Measurements from ENCODE around the gene CWC27.

The CWC27 gene

GRCh38 chr5:64978546-64978945 lies 209.8 kb downstream of the CWC27 start:
- WGBS: 71% methylated on average over 1 of the region's 2 CpGs
- H3K27ac ChIP-seq (ENCODE audit: low read depth, low read length): no peak overlapping the region
- H3K36me3 ChIP-seq (ENCODE audit: insufficient read depth, low read length): peaks cover 6% of the 10 kb centered on the region; the same call in 1 of the 2 replicates
- H3K27me3 ChIP-seq (ENCODE audit: insufficient read depth, low read length): no peaks in the 10 kb centered on the region
- no peak overlapping the region for H3K4me3 ChIP-seq (ENCODE audit: low read length)
- H3K9me3 ChIP-seq (ENCODE audit: insufficient read depth, low read depth, low read length): no peaks in the 10 kb centered on the region
- no peaks in the 10 kb centered on the region for H3K4me1 ChIP-seq (ENCODE audit: insufficient read depth, low read length)
- H3K9ac ChIP-seq (ENCODE audit: low read depth, low read length): no peak overlapping the region

- Histone ChIP-seq H3K36me3 (ENCODE audit: insufficient read depth, low read length) (peaks cover 6% of the 10 kb centered on the region; the same call in 1 of the 2 replicates), H3K4me3 (ENCODE audit: low read length) (no peak overlapping the region), H3K4me1 (ENCODE audit: insufficient read depth, low read length) (no peaks in the 10 kb centered on the region), H3K9ac (ENCODE audit: low read depth, low read length) (no peak overlapping the region), H3K27me3 (ENCODE audit: insufficient read depth, low read length) (no peaks in the 10 kb centered on the region), H3K9me3 (ENCODE audit: insufficient read depth, low read depth, low read length) (no peaks in the 10 kb centered on the region), H3K27ac (ENCODE audit: low read depth, low read length) (no peak overlapping the region)
- 86% methylated on average over 3 of the region's 3 CpGs for WGBS
Observed at GRCh38 chr5:64979531-64979930, 210.8 kb downstream of the CWC27 start.

GRCh38 chr5:64980176-64980575 lies 211.4 kb downstream of the CWC27 start:
- H3K4me3 ChIP-seq (ENCODE audit: low read length): no peak overlapping the region
- 88% methylated on average over 1 of the region's 2 CpGs for WGBS
- no peaks in the 10 kb centered on the region for H3K9me3 ChIP-seq (ENCODE audit: insufficient read depth, low read depth, low read length)
- H3K36me3 ChIP-seq (ENCODE audit: insufficient read depth, low read length): peaks cover 6% of the 10 kb centered on the region; the same call in 1 of the 2 replicates
- H3K27ac ChIP-seq (ENCODE audit: low read depth, low read length): no peak overlapping the region
- H3K4me1 ChIP-seq (ENCODE audit: insufficient read depth, low read length): no peaks in the 10 kb centered on the region
- H3K27me3 ChIP-seq (ENCODE audit: insufficient read depth, low read length): no peaks in the 10 kb centered on the region
- H3K9ac ChIP-seq (ENCODE audit: low read depth, low read length): no peak overlapping the region

- H3K27ac ChIP-seq (ENCODE audit: low read depth, low read length): no peak overlapping the region
- peaks cover 3% of the 10 kb centered on the region; the same call in 1 of the 2 replicates for H3K9me3 ChIP-seq (ENCODE audit: insufficient read depth, low read depth, low read length)
- H3K4me3 ChIP-seq (ENCODE audit: low read length): no peak overlapping the region
- H3K4me1 ChIP-seq (ENCODE audit: insufficient read depth, low read length): peaks cover 10% of the 10 kb centered on the region
- no peak overlapping the region for H3K9ac ChIP-seq (ENCODE audit: low read depth, low read length)
- no peaks in the 10 kb centered on the region for H3K27me3 ChIP-seq (ENCODE audit: insufficient read depth, low read length)
- no CpG with 5 or more reads among the region's 1 CpG for WGBS
- H3K36me3 ChIP-seq (ENCODE audit: insufficient read depth, low read length): peaks cover 3% of the 10 kb centered on the region; the same call in 1 of the 2 replicates
Observed at GRCh38 chr5:64987768-64988167, 219.0 kb downstream of the CWC27 start.

GRCh38 chr5:65009207-65009606 lies 240.5 kb downstream of the CWC27 start:
- Histone ChIP-seq H3K4me3 (ENCODE audit: low read length) (no peak overlapping the region), H3K27ac (ENCODE audit: low read depth, low read length) (no peak overlapping the region), H3K9ac (ENCODE audit: low read depth, low read length) (no peak overlapping the region), H3K4me1 (ENCODE audit: insufficient read depth, low read length) (no peaks in the 10 kb centered on the region), H3K9me3 (ENCODE audit: insufficient read depth, low read depth, low read length) (no peaks in the 10 kb centered on the region), H3K36me3 (ENCODE audit: insufficient read depth, low read length) (no peaks in the 10 kb centered on the region), H3K27me3 (ENCODE audit: insufficient read depth, low read length) (no peaks in the 10 kb centered on the region)
- WGBS: 89% methylated on average over 1 of the region's 1 CpG

GRCh38 chr5:65010841-65011240 lies 242.1 kb downstream of the CWC27 start:
- H3K4me3 ChIP-seq (ENCODE audit: low read length): no peak overlapping the region
- no peak overlapping the region for H3K9ac ChIP-seq (ENCODE audit: low read depth, low read length)
- 0 out of 2 replicates have a peak, but pooled peaks cover 6% of the 10 kb centered on the region for H3K4me1 ChIP-seq (ENCODE audit: insufficient read depth, low read length)
- H3K27me3 ChIP-seq (ENCODE audit: insufficient read depth, low read length): no peaks in the 10 kb centered on the region
- no peak overlapping the region for H3K27ac ChIP-seq (ENCODE audit: low read depth, low read length)
- H3K9me3 ChIP-seq (ENCODE audit: insufficient read depth, low read depth, low read length): no peaks in the 10 kb centered on the region
- 92% methylated on average over 1 of the region's 1 CpG for WGBS
- H3K36me3 ChIP-seq (ENCODE audit: insufficient read depth, low read length): no peaks in the 10 kb centered on the region

- H3K36me3 ChIP-seq (ENCODE audit: insufficient read depth, low read length): no peaks in the 10 kb centered on the region
- H3K9ac ChIP-seq (ENCODE audit: low read depth, low read length): no peak overlapping the region
- no peaks in the 10 kb centered on the region for H3K27me3 ChIP-seq (ENCODE audit: insufficient read depth, low read length)
- no peak overlapping the region for H3K27ac ChIP-seq (ENCODE audit: low read depth, low read length)
- 92% methylated on average over 4 of the region's 4 CpGs for WGBS
- 0 out of 2 replicates have a peak, but pooled peaks cover 7% of the 10 kb centered on the region for H3K4me1 ChIP-seq (ENCODE audit: insufficient read depth, low read length)
- H3K4me3 ChIP-seq (ENCODE audit: low read length): no peak overlapping the region
- no peaks in the 10 kb centered on the region for H3K9me3 ChIP-seq (ENCODE audit: insufficient read depth, low read depth, low read length)
Observed at GRCh38 chr5:65012301-65012892, 243.7 kb downstream of the CWC27 start.

- no peaks in the 10 kb centered on the region for H3K36me3 ChIP-seq (ENCODE audit: insufficient read depth, low read length)
- WGBS: 96% methylated on average over 1 of the region's 1 CpG
- H3K9ac ChIP-seq (ENCODE audit: low read depth, low read length): no peak overlapping the region
- H3K27me3 ChIP-seq (ENCODE audit: insufficient read depth, low read length): no peaks in the 10 kb centered on the region
- H3K4me1 ChIP-seq (ENCODE audit: insufficient read depth, low read length): 0 out of 2 replicates have a peak, but pooled peaks cover 7% of the 10 kb centered on the region
- no peak overlapping the region for H3K27ac ChIP-seq (ENCODE audit: low read depth, low read length)
- no peak overlapping the region for H3K4me3 ChIP-seq (ENCODE audit: low read length)
- H3K9me3 ChIP-seq (ENCODE audit: insufficient read depth, low read depth, low read length): no peaks in the 10 kb centered on the region
Observed at GRCh38 chr5:65013166-65013565, 244.4 kb downstream of the CWC27 start.

- no peak overlapping the region for H3K4me3 ChIP-seq (ENCODE audit: low read length)
- H3K36me3 ChIP-seq (ENCODE audit: insufficient read depth, low read length): no peaks in the 10 kb centered on the region
- H3K27me3 ChIP-seq (ENCODE audit: insufficient read depth, low read length): no peaks in the 10 kb centered on the region
- no peaks in the 10 kb centered on the region for H3K9me3 ChIP-seq (ENCODE audit: insufficient read depth, low read depth, low read length)
- 92% methylated on average over 2 of the region's 2 CpGs for WGBS
- no peak overlapping the region for H3K27ac ChIP-seq (ENCODE audit: low read depth, low read length)
- H3K9ac ChIP-seq (ENCODE audit: low read depth, low read length): no peak overlapping the region
- peaks cover 7% of the 10 kb centered on the region; the same call in 1 of the 2 replicates for H3K4me1 ChIP-seq (ENCODE audit: insufficient read depth, low read length)
Observed at GRCh38 chr5:65014769-65015168, 246.0 kb downstream of the CWC27 start.

- Histone ChIP-seq H3K27me3 (ENCODE audit: insufficient read depth, low read length) (no peaks in the 10 kb centered on the region), H3K36me3 (ENCODE audit: insufficient read depth, low read length) (no peaks in the 10 kb centered on the region), H3K9ac (ENCODE audit: low read depth, low read length) (no peak overlapping the region), H3K4me1 (ENCODE audit: insufficient read depth, low read length) (peaks cover 7% of the 10 kb centered on the region; the same call in 1 of the 2 replicates), H3K9me3 (ENCODE audit: insufficient read depth, low read depth, low read length) (no peaks in the 10 kb centered on the region), H3K4me3 (ENCODE audit: low read length) (no peak overlapping the region), H3K27ac (ENCODE audit: low read depth, low read length) (no peak overlapping the region)
- WGBS: 92% methylated on average over 3 of the region's 3 CpGs
Observed at GRCh38 chr5:65015767-65016166, 247.0 kb downstream of the CWC27 start.

GRCh38 chr5:65017636-65018035 lies 248.9 kb downstream of the CWC27 start:
- no peaks in the 10 kb centered on the region for H3K36me3 ChIP-seq (ENCODE audit: insufficient read depth, low read length)
- no peak overlapping the region for H3K9ac ChIP-seq (ENCODE audit: low read depth, low read length)
- no peaks in the 10 kb centered on the region for H3K27me3 ChIP-seq (ENCODE audit: insufficient read depth, low read length)
- H3K4me3 ChIP-seq (ENCODE audit: low read length): no peak overlapping the region
- H3K27ac ChIP-seq (ENCODE audit: low read depth, low read length): no peak overlapping the region
- peaks cover 7% of the 10 kb centered on the region; the same call in 1 of the 2 replicates for H3K4me1 ChIP-seq (ENCODE audit: insufficient read depth, low read length)
- no peaks in the 10 kb centered on the region for H3K9me3 ChIP-seq (ENCODE audit: insufficient read depth, low read depth, low read length)

GRCh38 chr5:65018763-65019162 lies 250.0 kb downstream of the CWC27 start:
- Histone ChIP-seq H3K36me3 (ENCODE audit: insufficient read depth, low read length) (no peaks in the 10 kb centered on the region), H3K9ac (ENCODE audit: low read depth, low read length) (no peak overlapping the region), H3K9me3 (ENCODE audit: insufficient read depth, low read depth, low read length) (no peaks in the 10 kb centered on the region), H3K4me1 (ENCODE audit: insufficient read depth, low read length) (peaks cover 7% of the 10 kb centered on the region; the same call in 1 of the 2 replicates), H3K27me3 (ENCODE audit: insufficient read depth, low read length) (no peaks in the 10 kb centered on the region), H3K27ac (ENCODE audit: low read depth, low read length) (no peak overlapping the region), H3K4me3 (ENCODE audit: low read length) (no peak overlapping the region)
- 100% methylated on average over 2 of the region's 2 CpGs for WGBS

All from HUES64 (cell line).